ENCODE data around the gene EFCAB9. TPM values are rescaled to one million over a fixed set of nuclear protein-coding genes. Genes with fewer than 3 reads are reported as not detected.
A peak's percentile ranks its signal among the peaks of the same experiment; 100 is the strongest.

EFCAB9 gene
- polyA plus RNA-seq, 3 donors: not detected

GRCh38 chr5:172223901-172224873 is 30.2 kb downstream of the EFCAB9 start:
- H3K27me3 Mint-ChIP-seq (ENCODE audit: low read depth in 3 of 3): no peaks in the 10 kb centered on the region
- Histone ChIP-seq H3K9ac (ENCODE audit: insufficient read depth, low read length, poor library complexity, severe bottlenecking) (no peak overlapping the region), H3K36me3 (replicated peaks in 1 of 2; ENCODE audit: control insufficient read depth in 1 of 2, insufficient read depth in 2 of 2, low read length in 2 of 2) (peaks cover 2 to 32% of the 10 kb centered on the region in 2 donors), H2AFZ (ENCODE audit: insufficient read depth, low read depth, low read length, poor library complexity, severe bottlenecking) (no peak overlapping the region), H3K9me3 (replicated peaks in 1 of 2; ENCODE audit: control insufficient read depth in 1 of 2, insufficient read depth in 1 of 2, low read length in 2 of 2) (no peaks in the 10 kb centered on the region), H3K27ac (ENCODE audit: low read depth in 1 of 2, low read length in 2 of 2) (no peak overlapping the region), H3K4me3 (replicated peaks in 1 of 3; ENCODE audit: low read depth in 2 of 3, low read length in 3 of 3) (no peak overlapping the region), H3K79me2 (ENCODE audit: insufficient read depth, low read length) (no peaks in the 10 kb centered on the region), H3K4me1 (ENCODE audit: control insufficient read depth in 1 of 2, insufficient read depth in 2 of 2, low read length in 2 of 2) (no peaks in the 10 kb centered on the region), H4K20me1 (ENCODE audit: insufficient read depth, low read length) (no peaks in the 10 kb centered on the region), H3K4me2 (replicated peaks; ENCODE audit: extremely low read depth, low read length, poor library complexity, severe bottlenecking) (no peak overlapping the region), H3K27me3 (ENCODE audit: control insufficient read depth in 2 of 2, insufficient read depth in 2 of 2, low read length in 2 of 2) (no peaks in the 10 kb centered on the region)
- peaks cover 0 to 7% (median 0%) of the 10 kb centered on the region in 7 donors for H3K9me3 Mint-ChIP-seq
- peaks cover 37 to 45% of the 10 kb centered on the region in 2 donors for H3K36me3 Mint-ChIP-seq
- H3K4me3 Mint-ChIP-seq: no peak overlapping the region
- 93% methylated on average over 3 of the region's 10 CpGs for WGBS (ENCODE audit: insufficient coverage)
- intact Hi-C loops (cut with micrococcal nuclease): no loop called here
- peaks cover 4% of the 10 kb centered on the region for H3K4me1 Mint-ChIP-seq
- H3K27ac Mint-ChIP-seq: peak overlapping the region in 1 of 7 donors; percentile 4
- no peak for DNase-seq
- TF ChIP-seq CTCF (IDR thresholded peaks at IDR 0.05): no peak

GRCh38 chr5:172224996-172225395 is 31.0 kb downstream of the EFCAB9 start:
- H3K4me3 ChIP-seq (replicated peaks in 1 of 3; ENCODE audit: low read depth in 2 of 3, low read length in 3 of 3): no peak overlapping the region
- no peaks in the 10 kb centered on the region for H4K20me1 ChIP-seq (ENCODE audit: insufficient read depth, low read length)
- no peak overlapping the region for H3K4me2 ChIP-seq (replicated peaks; ENCODE audit: extremely low read depth, low read length, poor library complexity, severe bottlenecking)
- TF ChIP-seq CTCF (IDR thresholded peaks at IDR 0.05): no peak
- no CpG with 5 or more reads among the region's 1 CpG for WGBS (ENCODE audit: insufficient coverage)
- H3K9me3 ChIP-seq (replicated peaks in 1 of 2; ENCODE audit: control insufficient read depth in 1 of 2, insufficient read depth in 1 of 2, low read length in 2 of 2): no peaks in the 10 kb centered on the region
- no peak overlapping the region for H3K27ac Mint-ChIP-seq
- peaks cover 0 to 3% (median 0%) of the 10 kb centered on the region in 7 donors for H3K9me3 Mint-ChIP-seq
- no peak overlapping the region for H3K9ac ChIP-seq (ENCODE audit: insufficient read depth, low read length, poor library complexity, severe bottlenecking)
- no peak overlapping the region for H2AFZ ChIP-seq (ENCODE audit: insufficient read depth, low read depth, low read length, poor library complexity, severe bottlenecking)
- H3K27me3 Mint-ChIP-seq (ENCODE audit: low read depth in 3 of 3): no peaks in the 10 kb centered on the region
- H3K4me1 ChIP-seq (ENCODE audit: control insufficient read depth in 1 of 2, insufficient read depth in 2 of 2, low read length in 2 of 2): no peaks in the 10 kb centered on the region
- DNase-seq: no peak
- H3K4me1 Mint-ChIP-seq: peaks cover 4% of the 10 kb centered on the region
- no peak overlapping the region for H3K27ac ChIP-seq (ENCODE audit: low read depth in 1 of 2, low read length in 2 of 2)
- peaks cover 33 to 41% of the 10 kb centered on the region in 2 donors for H3K36me3 Mint-ChIP-seq
- H3K27me3 ChIP-seq (ENCODE audit: control insufficient read depth in 2 of 2, insufficient read depth in 2 of 2, low read length in 2 of 2): no peaks in the 10 kb centered on the region
- no peaks in the 10 kb centered on the region for H3K79me2 ChIP-seq (ENCODE audit: insufficient read depth, low read length)
- intact Hi-C loops (cut with micrococcal nuclease): no loop called here
- H3K4me3 Mint-ChIP-seq: no peak overlapping the region
- peaks cover 2 to 29% of the 10 kb centered on the region in 2 donors for H3K36me3 ChIP-seq (replicated peaks in 1 of 2; ENCODE audit: control insufficient read depth in 1 of 2, insufficient read depth in 2 of 2, low read length in 2 of 2)

Measured in CD14-positive monocyte (primary cell).